ENCODE results near the gene RHO. TPM values are rescaled to one million over a fixed set of nuclear protein-coding genes. Genes with fewer than 3 reads are reported as not detected.

The RHO gene
- total and polyA plus RNA-seq, 10 of the 15 experiments (the other 5 are each of a cell fraction or from before 2014, with no cell fraction given): not detected

DNA sequence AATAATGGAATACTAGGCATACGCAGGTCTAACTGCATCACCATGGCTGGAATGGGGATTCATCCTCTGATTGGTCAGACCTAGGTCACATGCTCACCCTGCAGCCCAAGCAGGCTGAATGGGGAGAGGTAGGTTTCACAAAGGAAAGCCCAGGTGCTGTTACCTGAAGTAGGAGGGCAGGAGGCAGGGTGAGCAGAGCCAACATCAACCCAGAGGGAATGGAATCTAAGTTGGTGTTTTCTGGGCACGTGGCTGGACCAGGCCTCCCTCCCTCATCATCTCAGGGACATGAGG lies 7.9 kb downstream of the RHO start:
- Histone ChIP-seq H3K79me2 (ENCODE audit: control insufficient read depth, insufficient read depth, low read length) (no peaks in the 10 kb centered on the region), H4K20me1 (ENCODE audit: control insufficient read depth, insufficient read depth) (no peaks in the 10 kb centered on the region), H3K9me3 (replicated peaks; ENCODE audit: control insufficient read depth, insufficient read depth, low read length) (no peaks in the 10 kb centered on the region), H3K9ac (ENCODE audit: control insufficient read depth, insufficient read depth, low read length) (no peak overlapping the region), H3K27ac (ENCODE audit: control insufficient read depth, insufficient read depth) (no peak overlapping the region), H2AFZ (ENCODE audit: control insufficient read depth, low read depth, low read length) (no peak overlapping the region), H3K27me3 (replicated peaks in 1 of 2; ENCODE audit: control insufficient read depth in 2 of 2, insufficient read depth in 2 of 2, low read length in 1 of 2) (no peaks in the 10 kb centered on the region; a peak in 1 of 4 replicates), H3K36me3 (ENCODE audit: control insufficient read depth in 2 of 2, insufficient read depth in 2 of 2, low read length in 1 of 2) (no peaks in the 10 kb centered on the region), H3K4me3 (no peak overlapping the region), H3K4me2 (ENCODE audit: control insufficient read depth, insufficient read depth) (no peak overlapping the region), H3K4me1 (ENCODE audit: control insufficient read depth, insufficient read depth, low read length) (no peaks in the 10 kb centered on the region)
- POLR2A ChIA-PET: interaction anchor here (1.5 kb wide), 1 partner anchor 41 kb away, joined by 3 read pairs; no protein-coding TSS in a partner anchor
- FAIRE-seq (no peak), ATAC-seq (no peak), DNase-seq (ENCODE audit: low read depth, low spot score) (no peak)
- SMC1A ChIA-PET (ENCODE audit: uncharacterized antibody, unreplicated experiment): no interaction called here
- in situ Hi-C loops (cut with MboI) (no loop called here), intact Hi-C loops (cut with micrococcal nuclease; ENCODE audit: unreplicated experiment) (no loop called here)
- RAD21 ChIA-PET (ENCODE audit: unreplicated experiment): no interaction called here
- TF ChIP-seq NFXL1 (IDR thresholded peaks at IDR 0.05; ENCODE audit: borderline replicate concordance) (no peak), RAD21 (IDR thresholded peaks at IDR 0.05; ENCODE audit: insufficient read depth, low read depth, low read length) (no peak), SMAD5 (IDR thresholded peaks at IDR 0.05; ENCODE audit: low read depth) (no peak), ZNF622 (IDR thresholded peaks at IDR 0.05) (no peak)
- no TSS peak for BruUV-seq (replicated peaks)
- CTCF ChIA-PET: no interaction called here
- WGBS (ENCODE audit: insufficient coverage, insufficient replicate concordance, low lambda C conversion rate, missing lambda C conversion rate): 38% methylated on average over 2 of the region's 2 CpGs

DNA sequence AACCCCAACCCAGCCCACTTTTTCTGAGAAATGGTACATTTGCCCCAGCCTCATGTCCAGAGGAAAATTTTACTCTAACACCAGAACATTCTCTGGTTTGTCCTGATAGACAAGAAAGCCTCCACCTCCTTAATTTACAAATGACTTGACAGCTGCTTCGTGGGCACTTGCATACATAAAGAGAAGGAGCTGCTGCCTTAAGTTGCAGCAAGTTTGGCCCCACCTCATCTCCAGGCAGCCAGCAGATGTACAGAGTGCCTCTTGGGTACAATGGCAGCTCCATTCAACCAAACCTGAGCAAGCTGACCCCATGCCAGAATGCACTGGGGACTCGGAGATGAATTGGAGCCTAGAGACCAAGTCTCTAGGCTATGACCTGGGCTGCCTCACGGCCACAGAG lies 8.4 kb downstream of the RHO start:
- H2AFZ ChIP-seq (ENCODE audit: control insufficient read depth, low read depth, low read length): no peak overlapping the region
- no peaks in the 10 kb centered on the region for H3K79me2 ChIP-seq (ENCODE audit: control insufficient read depth, insufficient read depth, low read length)
- H3K4me1 ChIP-seq (ENCODE audit: control insufficient read depth, insufficient read depth, low read length): no peaks in the 10 kb centered on the region
- no peak overlapping the region for H3K9ac ChIP-seq (ENCODE audit: control insufficient read depth, insufficient read depth, low read length)
- ChIA-PET SMC1A (ENCODE audit: uncharacterized antibody, unreplicated experiment) (interaction anchor here (1.5 kb wide), 1 partner anchor 11 kb away, joined by 3 read pairs; no protein-coding TSS in a partner anchor), CTCF (no interaction called here), POLR2A (no interaction called here), RAD21 (ENCODE audit: unreplicated experiment) (no interaction called here)
- 20% methylated on average over 3 of the region's 3 CpGs for WGBS (ENCODE audit: insufficient coverage, insufficient replicate concordance, low lambda C conversion rate, missing lambda C conversion rate)
- H3K36me3 ChIP-seq (ENCODE audit: control insufficient read depth in 2 of 2, insufficient read depth in 2 of 2, low read length in 1 of 2): no peaks in the 10 kb centered on the region
- ATAC-seq: no peak
- no peak for FAIRE-seq
- intact Hi-C loops (cut with micrococcal nuclease; ENCODE audit: unreplicated experiment): no loop called here
- DNase-seq (ENCODE audit: low read depth, low spot score): no peak
- TF ChIP-seq RBBP5 (conservative IDR thresholded peaks at IDR 0.05) (no peak), NRF1 (conservative IDR thresholded peaks at IDR 0.05; ENCODE audit: low read depth, low read length) (no peak), EGR1 (IDR thresholded peaks at IDR 0.05; ENCODE audit: borderline replicate concordance in 1 of 2, low read depth in 2 of 2, low read length in 2 of 2) (no peak), CBFB (IDR thresholded peaks at IDR 0.05; ENCODE audit: low read depth) (no peak), BACH1 (IDR thresholded peaks at IDR 0.05; ENCODE audit: borderline replicate concordance) (no peak), NR2C1 (IDR thresholded peaks at IDR 0.05) (no peak), JUND (IDR thresholded peaks at IDR 0.05; ENCODE audit: low read depth, low read length) (no peak), ASH2L (IDR thresholded peaks at IDR 0.05; ENCODE audit: borderline replicate concordance, low read depth) (no peak), NBN (IDR thresholded peaks at IDR 0.05) (no peak), CHD1 (IDR thresholded peaks at IDR 0.05; ENCODE audit: low read depth, low read length) (no peak), CREB1 (IDR thresholded peaks at IDR 0.05; ENCODE audit: low read depth) (no peak), CBX3 (IDR thresholded peaks at IDR 0.05; ENCODE audit: borderline replicate concordance, low read depth) (no peak), SPI1 (IDR thresholded peaks at IDR 0.05; ENCODE audit: borderline replicate concordance, insufficient read depth, low read depth, low read length) (no peak)
- TF ChIP-seq, protein P1, sequence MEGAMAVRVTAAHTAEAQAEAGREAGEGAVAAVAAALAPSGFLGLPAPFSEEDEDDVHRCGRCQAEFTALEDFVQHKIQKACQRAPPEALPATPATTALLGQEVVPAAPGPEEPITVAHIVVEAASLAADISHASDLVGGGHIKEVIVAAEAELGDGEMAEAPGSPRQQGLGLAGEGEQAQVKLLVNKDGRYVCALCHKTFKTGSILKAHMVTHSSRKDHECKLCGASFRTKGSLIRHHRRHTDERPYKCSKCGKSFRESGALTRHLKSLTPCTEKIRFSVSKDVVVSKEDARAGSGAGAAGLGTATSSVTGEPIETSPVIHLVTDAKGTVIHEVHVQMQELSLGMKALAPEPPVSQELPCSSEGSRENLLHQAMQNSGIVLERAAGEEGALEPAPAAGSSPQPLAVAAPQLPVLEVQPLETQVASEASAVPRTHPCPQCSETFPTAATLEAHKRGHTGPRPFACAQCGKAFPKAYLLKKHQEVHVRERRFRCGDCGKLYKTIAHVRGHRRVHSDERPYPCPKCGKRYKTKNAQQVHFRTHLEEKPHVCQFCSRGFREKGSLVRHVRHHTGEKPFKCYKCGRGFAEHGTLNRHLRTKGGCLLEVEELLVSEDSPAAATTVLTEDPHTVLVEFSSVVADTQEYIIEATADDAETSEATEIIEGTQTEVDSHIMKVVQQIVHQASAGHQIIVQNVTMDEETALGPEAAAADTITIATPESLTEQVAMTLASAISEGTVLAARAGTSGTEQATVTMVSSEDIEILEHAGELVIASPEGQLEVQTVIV (IDR thresholded peaks at IDR 0.05; ENCODE audit: borderline replicate concordance, partially characterized antibody): no peak
- no peaks in the 10 kb centered on the region; a peak in 1 of 4 replicates for H3K27me3 ChIP-seq (replicated peaks in 1 of 2; ENCODE audit: control insufficient read depth in 2 of 2, insufficient read depth in 2 of 2, low read length in 1 of 2)
- H4K20me1 ChIP-seq (ENCODE audit: control insufficient read depth, insufficient read depth): no peaks in the 10 kb centered on the region
- no peak overlapping the region for H3K27ac ChIP-seq (ENCODE audit: control insufficient read depth, insufficient read depth)
- H3K4me3 ChIP-seq: no peak overlapping the region
- H3K9me3 ChIP-seq (replicated peaks; ENCODE audit: control insufficient read depth, insufficient read depth, low read length): no peaks in the 10 kb centered on the region
- BruUV-seq (replicated peaks): no TSS peak
- in situ Hi-C loops (cut with MboI): no loop called here
- H3K4me2 ChIP-seq (ENCODE audit: control insufficient read depth, insufficient read depth): no peak overlapping the region

Data from GM12878 (cell line).